H9 (cell line): Measurements from ENCODE around the gene DPY19L3. TPM values are rescaled to one million over a fixed set of nuclear protein-coding genes. Genes with fewer than 3 reads are reported as not detected.

Experiments
- DNase-seq: peaks from one replicate; pipeline ENCODE4 v3.0.0-alpha.2; 2017
- H2AFZ ChIP-seq: one replicate; pipeline ENCODE4 v1.6.1; 2013; ENCODE audit warnings: mild to moderate bottlenecking, low read length, control low read depth, moderate library complexity
- H2AK5ac ChIP-seq: 2 replicates; pipeline ENCODE4 v1.6.1; 2013; ENCODE audit warnings: low read length, control low read depth, mixed read lengths; ENCODE audit not compliant: insufficient read length
- H2BK120ac ChIP-seq: one replicate; pipeline ENCODE4 v1.6.1; 2013; ENCODE audit warnings: low read depth, mild to moderate bottlenecking, low read length, control low read depth, inconsistent platforms; ENCODE audit not compliant: poor library complexity, severe bottlenecking
- H2BK12ac ChIP-seq: 2 replicates; pipeline ENCODE4 v1.6.1; 2013; ENCODE audit warnings: low read length, control low read depth, mixed read lengths, low read depth; ENCODE audit not compliant: insufficient read length
- H2BK15ac ChIP-seq: 2 replicates; pipeline ENCODE4 v1.6.1; 2013; ENCODE audit warnings: low read depth, low read length, control low read depth
- H2BK20ac ChIP-seq: one replicate; pipeline ENCODE4 v1.6.1; 2013; ENCODE audit warnings: low read depth, mild to moderate bottlenecking, low read length, control low read depth, inconsistent platforms; ENCODE audit not compliant: poor library complexity, severe bottlenecking
- H2BK5ac ChIP-seq: 2 replicates; pipeline ENCODE4 v1.6.1; 2013; ENCODE audit warnings: low read length, control low read depth, mixed read lengths; ENCODE audit not compliant: insufficient read length
- H3K14ac ChIP-seq: 2 replicates; pipeline ENCODE4 v1.6.1; 2013; ENCODE audit warnings: low read length, control low read depth; ENCODE audit not compliant: insufficient read depth
- H3K18ac ChIP-seq: 2 replicates; pipeline ENCODE4 v1.6.1; 2013; ENCODE audit warnings: low read depth, mild to moderate bottlenecking, mixed read lengths, low read length, control low read depth; ENCODE audit not compliant: insufficient read length
- H3K23ac ChIP-seq: 2 replicates; pipeline ENCODE4 v1.6.1; 2013; ENCODE audit warnings: low read length, control low read depth, mixed read lengths, low read depth; ENCODE audit not compliant: insufficient read length
- H3K23me2 ChIP-seq: 2 replicates; pipeline ENCODE4 v1.6.1; 2013; ENCODE audit warnings: low read depth, mild to moderate bottlenecking, mixed read lengths, low read length, control low read depth; ENCODE audit not compliant: insufficient read length, poor library complexity, severe bottlenecking
- H3K27ac ChIP-seq: 2 replicates; pipeline ENCODE4 v1.5.1; 2013; ENCODE audit warnings: low read length, control low read depth, mixed read lengths, low read depth; ENCODE audit not compliant: insufficient read length
- H3K27me3 ChIP-seq: 2 replicates; pipeline ENCODE4 v1.6.1; 2013; ENCODE audit warnings: low read length, control low read depth, inconsistent platforms; ENCODE audit not compliant: insufficient read depth
- H3K4ac ChIP-seq: 2 replicates; pipeline ENCODE4 v1.6.1; 2013; ENCODE audit warnings: low read depth, mild to moderate bottlenecking, control low read depth, inconsistent platforms, low read length, moderate library complexity
- H3K4me1 ChIP-seq: 2 replicates; pipeline ENCODE4 v1.6.1; 2013; ENCODE audit warnings: low read length, control low read depth, inconsistent platforms; ENCODE audit not compliant: insufficient read depth
- H3K4me2 ChIP-seq: 2 replicates; pipeline ENCODE4 v1.6.1; 2013; ENCODE audit warnings: low read length, control low read depth, mixed read lengths; ENCODE audit not compliant: insufficient read length, insufficient read depth
- H3K56ac ChIP-seq: 2 replicates; pipeline ENCODE4 v1.6.1; 2013; ENCODE audit warnings: low read depth, mild to moderate bottlenecking, mixed read lengths, low read length, control low read depth; ENCODE audit not compliant: insufficient read length
- H3K79me1 ChIP-seq: 2 replicates; pipeline ENCODE4 v1.6.1; 2013; ENCODE audit warnings: low read depth, mild to moderate bottlenecking, moderate library complexity, low read length, control low read depth, inconsistent platforms; ENCODE audit not compliant: insufficient read depth, poor library complexity, severe bottlenecking
- H3K79me2 ChIP-seq: 2 replicates; pipeline ENCODE4 v1.6.1; 2013; ENCODE audit warnings: low read length, control low read depth, inconsistent platforms; ENCODE audit not compliant: insufficient read depth
- H3K9ac ChIP-seq: 2 replicates; pipeline ENCODE4 v1.6.1; 2013; ENCODE audit warnings: low read length, control low read depth, mixed read lengths; ENCODE audit not compliant: insufficient read length; ENCODE audit errors: extremely low read depth
- H3K9me3 ChIP-seq: one replicate; pipeline ENCODE4 v1.6.1; 2013; ENCODE audit warnings: low read depth, low read length, inconsistent platforms; ENCODE audit not compliant: control insufficient read depth
- H3T11ph ChIP-seq: one replicate; pipeline ENCODE4 v1.6.1; 2013; ENCODE audit warnings: mild to moderate bottlenecking, low read length, control low read depth, inconsistent platforms
- H4K20me1 ChIP-seq: one replicate; pipeline ENCODE4 v1.6.1; 2013; ENCODE audit not compliant: control insufficient read depth, insufficient read length, insufficient read depth
- H4K5ac ChIP-seq: 2 replicates; pipeline ENCODE4 v1.6.1; 2013; ENCODE audit warnings: low read depth, mild to moderate bottlenecking, mixed read lengths, low read length, control low read depth; ENCODE audit not compliant: insufficient read length
- H4K8ac ChIP-seq: replicated peaks from 2 replicates; pipeline ENCODE4 v1.6.1; 2013; ENCODE audit warnings: low read length, control low read depth, mixed read lengths, low read depth; ENCODE audit not compliant: insufficient read length
- H4K91ac ChIP-seq: 2 replicates; pipeline ENCODE4 v1.6.1; 2013; ENCODE audit warnings: low read depth, mild to moderate bottlenecking, moderate library complexity, mixed read lengths, low read length, control low read depth; ENCODE audit not compliant: insufficient read length
- H3K27ac Mint-ChIP-seq, 3 experiments: 2 replicates in 2 of 3; 3 replicates in 1 of 3; pipeline ENCODE4 v1.8.0; 2020 to 2021; ENCODE audit warnings: mixed read lengths in 3 of 3, mild to moderate bottlenecking in 1 of 3, moderate library complexity in 1 of 3
- H3K27me3 Mint-ChIP-seq: 2 replicates; pipeline ENCODE4 v1.8.0; 2021; ENCODE audit warnings: low read depth, mild to moderate bottlenecking, moderate library complexity, mixed read lengths
- H3K36me3 Mint-ChIP-seq, 3 experiments: 2 replicates in 2 of 3; 3 replicates in 1 of 3; pipeline ENCODE4 v1.8.0; 2020 to 2021; ENCODE audit warnings: low read depth in 3 of 3, mixed read lengths in 3 of 3; ENCODE audit not compliant: insufficient read depth in 1 of 3
- H3K4me1 Mint-ChIP-seq, 2 experiments: 2 replicates each; pipeline ENCODE4 v1.8.0; 2020; ENCODE audit warnings: mixed read lengths in 2 of 2
- H3K4me3 Mint-ChIP-seq, 2 experiments: 2 replicates in 1 of 2; 3 replicates in 1 of 2; pipeline ENCODE4 v1.8.0; 2020 to 2021; ENCODE audit warnings: mild to moderate bottlenecking in 2 of 2, mixed read lengths in 2 of 2, moderate library complexity in 1 of 2
- H3K9me3 Mint-ChIP-seq, 2 experiments: 2 replicates in 1 of 2; 3 replicates in 1 of 2; pipeline ENCODE4 v1.8.0; 2020; ENCODE audit warnings: mild to moderate bottlenecking in 2 of 2, mixed read lengths in 2 of 2, moderate library complexity in 1 of 2
- WGBS: extraction: QIAGEN DNeasy Blood & Tissue Kit; methylation state at CpG from one replicate; pipeline ENCODE4 v1.1.7; 2013; ENCODE audit warnings: missing lambda C conversion rate, low lambda C conversion rate, mixed read lengths; ENCODE audit not compliant: insufficient read length; ENCODE audit errors: extremely low coverage; 5-methylcytosine and 5-hydroxymethylcytosine counted together
- total RNA-seq: library from RNA; stranded (reverse); gene quantifications from 2 replicates; pipeline ENCODE4 v1.2.1, GENCODE V29; 2021
- TF ChIP-seq, protein P1 (sequence below): fragments of 200-600 bp; sonication (generic); conservative IDR thresholded peaks from 3 replicates; pipeline ENCODE4 v1.8.0; 2021; ENCODE audit warnings: antibody characterized with exemption, mild to moderate bottlenecking

The DPY19L3 gene
- total RNA-seq, 1 experiment from 2014 or later, result 54.5 TPM

DNA sequence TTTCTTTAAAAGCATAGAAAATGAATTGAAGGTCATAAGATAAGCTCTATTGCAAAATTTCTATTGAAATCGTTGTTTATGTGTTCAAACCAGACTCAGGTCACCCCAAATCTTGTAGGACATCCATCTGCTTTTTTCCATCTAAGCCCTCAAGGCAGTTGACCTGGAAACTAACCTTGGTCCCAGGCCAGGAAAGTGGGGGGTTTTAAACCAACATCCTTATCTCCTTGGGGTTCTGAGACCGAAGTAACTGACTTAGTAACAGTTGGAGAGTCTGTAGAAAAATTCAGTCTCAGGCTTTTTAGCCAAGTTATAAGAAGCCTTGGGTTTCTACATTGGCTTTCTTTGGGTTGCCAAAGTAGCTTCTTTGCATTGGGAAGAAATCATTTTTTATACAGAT is 36.8 kb upstream of the DPY19L3 start:
- H3K36me3 Mint-ChIP-seq, result peaks cover 32 to 64% (median 57%) of the 10 kb centered on the region in 3 experiments; a peak in 6 of 7 replicates
- no peaks in the 10 kb centered on the region for H3K27me3 ChIP-seq
- no peak overlapping the region for H3K4me2 ChIP-seq
- H3K27ac ChIP-seq, result no peak overlapping the region
- H3K4me1 Mint-ChIP-seq, result peaks cover 0 to 3% of the 10 kb centered on the region in 2 experiments; a peak in 1 of 4 replicates
- H3K27ac Mint-ChIP-seq, result no peak overlapping the region
- no peak overlapping the region for H2BK5ac ChIP-seq
- no peak overlapping the region for H3K56ac ChIP-seq
- H3K9me3 Mint-ChIP-seq, result peaks cover 0 to 4% of the 10 kb centered on the region in 2 experiments; a peak in 1 of 5 replicates
- H2BK12ac ChIP-seq, result no peak overlapping the region
- H3K23me2 ChIP-seq, result no peaks in the 10 kb centered on the region
- no peak overlapping the region for H4K91ac ChIP-seq
- H4K20me1 ChIP-seq, result no peaks in the 10 kb centered on the region
- H3K14ac ChIP-seq, result no peak overlapping the region
- no peak overlapping the region for H3K4ac ChIP-seq
- peaks cover 3% of the 10 kb centered on the region for H3K79me2 ChIP-seq
- H4K8ac ChIP-seq, result no peak overlapping the region
- no peaks in the 10 kb centered on the region for H3K27me3 Mint-ChIP-seq
- no peak overlapping the region for H2BK15ac ChIP-seq
- no peaks in the 10 kb centered on the region for H3K9me3 ChIP-seq
- H3K4me1 ChIP-seq, result no peaks in the 10 kb centered on the region
- no peak overlapping the region for H2AK5ac ChIP-seq
- no peak overlapping the region for H4K5ac ChIP-seq
- no peak overlapping the region for H3K9ac ChIP-seq
- DNase-seq, result no peak
- no peak overlapping the region for H3T11ph ChIP-seq
- H3K79me1 ChIP-seq, result peaks cover 11% of the 10 kb centered on the region
- H2BK20ac ChIP-seq, result no peak overlapping the region
- TF ChIP-seq, protein P1, sequence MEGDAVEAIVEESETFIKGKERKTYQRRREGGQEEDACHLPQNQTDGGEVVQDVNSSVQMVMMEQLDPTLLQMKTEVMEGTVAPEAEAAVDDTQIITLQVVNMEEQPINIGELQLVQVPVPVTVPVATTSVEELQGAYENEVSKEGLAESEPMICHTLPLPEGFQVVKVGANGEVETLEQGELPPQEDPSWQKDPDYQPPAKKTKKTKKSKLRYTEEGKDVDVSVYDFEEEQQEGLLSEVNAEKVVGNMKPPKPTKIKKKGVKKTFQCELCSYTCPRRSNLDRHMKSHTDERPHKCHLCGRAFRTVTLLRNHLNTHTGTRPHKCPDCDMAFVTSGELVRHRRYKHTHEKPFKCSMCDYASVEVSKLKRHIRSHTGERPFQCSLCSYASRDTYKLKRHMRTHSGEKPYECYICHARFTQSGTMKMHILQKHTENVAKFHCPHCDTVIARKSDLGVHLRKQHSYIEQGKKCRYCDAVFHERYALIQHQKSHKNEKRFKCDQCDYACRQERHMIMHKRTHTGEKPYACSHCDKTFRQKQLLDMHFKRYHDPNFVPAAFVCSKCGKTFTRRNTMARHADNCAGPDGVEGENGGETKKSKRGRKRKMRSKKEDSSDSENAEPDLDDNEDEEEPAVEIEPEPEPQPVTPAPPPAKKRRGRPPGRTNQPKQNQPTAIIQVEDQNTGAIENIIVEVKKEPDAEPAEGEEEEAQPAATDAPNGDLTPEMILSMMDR, result no peak
- no peak overlapping the region for H3K23ac ChIP-seq
- no peak overlapping the region for H2BK120ac ChIP-seq
- H3K18ac ChIP-seq, result no peak overlapping the region
- H2AFZ ChIP-seq, result no peak overlapping the region
- no CpG with 5 or more reads among the region's 2 CpGs for WGBS
- no peak overlapping the region for H3K4me3 Mint-ChIP-seq
